GM21717 (cell line): Measurements from ENCODE around the gene CA11.
"Not testable (repeated sequence)": the region's sequence is repeated elsewhere in the genome, so short reads cannot be mapped to it uniquely, and the experiment has no call there.

Experiments
- ATAC-seq: cut with Tn5 transposase; IDR thresholded peaks from one replicate; pipeline ENCODE4 v1.9.1; 2021; ENCODE audit warnings: mild to moderate bottlenecking, moderate library complexity; ENCODE audit not compliant: unreplicated experiment

The CA11 gene

GRCh38 chr19:48670699-48671445, 24.9 kb upstream of the CA11 start:
- ATAC-seq, result no peak

GRCh38 chr19:48669903-48670668, 24.1 kb upstream of the CA11 start:
- ATAC-seq, result no peak

GRCh38 chr19:48668761-48669160, 22.8 kb upstream of the CA11 start:
- no peak for ATAC-seq

- ATAC-seq, result no peak
Observed at GRCh38 chr19:48668332-48668731, 22.3 kb upstream of the CA11 start.

- ATAC-seq, result no peak
Observed at GRCh38 chr19:48665786-48666185, 19.8 kb upstream of the CA11 start.

- ATAC-seq, result no peak
Observed at GRCh38 chr19:48664476-48664875, 18.5 kb upstream of the CA11 start.

GRCh38 chr19:48663667-48664066, 17.7 kb upstream of the CA11 start:
- ATAC-seq, result no peak

- ATAC-seq, result no peak
Observed at GRCh38 chr19:48661711-48662090, 15.7 kb upstream of the CA11 start.

- peak; percentile 81 for ATAC-seq
Observed at GRCh38 chr19:48660852-48661710, 15.1 kb upstream of the CA11 start.

- ATAC-seq, result no peak
Observed at GRCh38 chr19:48659768-48660167, 13.8 kb upstream of the CA11 start.

GRCh38 chr19:48658483-48658882, 12.5 kb upstream of the CA11 start:
- ATAC-seq, result no peak

GRCh38 chr19:48657828-48658227, 11.8 kb upstream of the CA11 start:
- not testable (repeated sequence) for ATAC-seq

- no peak for ATAC-seq
Observed at GRCh38 chr19:48656840-48657474, 11.0 kb upstream of the CA11 start.

- ATAC-seq, result no peak
Observed at GRCh38 chr19:48654299-48655059, 8.5 kb upstream of the CA11 start.

- ATAC-seq, result no peak
Observed at GRCh38 chr19:48651683-48652048, 5.7 kb upstream of the CA11 start.

GRCh38 chr19:48650974-48651682, 5.1 kb upstream of the CA11 start:
- no peak for ATAC-seq

- no peak for ATAC-seq
Observed at GRCh38 chr19:48648134-48648533, 2.1 kb upstream of the CA11 start.

GRCh38 chr19:48646722-48647216, 782 bp upstream of the CA11 start:
- ATAC-seq, result no peak

GRCh38 chr19:48645620-48646000, 377 bp downstream of the CA11 start:
- ATAC-seq, result no peak
